Stimulated activated CD4-positive, alpha-beta T cell treated with anti-CD3 and anti-CD28 coated beads, TNF-alpha, amount 100 ng/mL, for 24 hours (primary cell): ENCODE measurements around the gene CHCHD6.

Experiments used
- DNase-seq, 3 experiments: peaks; one replicate each; pipeline ENCODE4 v3.0.0-alpha.2; 2020; ENCODE audit warnings: low read depth in 3 of 3

Gene CHCHD6

DNA sequence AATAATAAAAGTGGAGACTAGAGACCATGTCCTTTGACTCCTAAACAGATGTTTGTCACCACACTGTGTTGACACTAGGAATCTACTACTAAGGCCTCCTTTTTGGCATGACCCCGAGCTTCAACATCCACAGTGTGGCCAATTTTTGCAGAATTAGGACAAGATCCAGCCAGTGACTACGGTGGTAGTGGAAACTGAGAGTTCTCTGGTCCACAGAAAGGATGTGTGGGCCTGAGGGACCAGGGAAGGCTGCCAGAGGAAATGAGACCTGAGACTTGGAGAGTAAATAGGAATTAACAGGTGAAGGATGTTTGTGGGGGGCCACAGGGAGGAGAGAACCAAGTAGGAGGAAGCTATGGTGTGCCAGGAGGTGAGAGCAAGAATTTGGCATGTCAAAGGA lies 122.7 kb downstream of the CHCHD6 start:
- no peak for DNase-seq

DNA sequence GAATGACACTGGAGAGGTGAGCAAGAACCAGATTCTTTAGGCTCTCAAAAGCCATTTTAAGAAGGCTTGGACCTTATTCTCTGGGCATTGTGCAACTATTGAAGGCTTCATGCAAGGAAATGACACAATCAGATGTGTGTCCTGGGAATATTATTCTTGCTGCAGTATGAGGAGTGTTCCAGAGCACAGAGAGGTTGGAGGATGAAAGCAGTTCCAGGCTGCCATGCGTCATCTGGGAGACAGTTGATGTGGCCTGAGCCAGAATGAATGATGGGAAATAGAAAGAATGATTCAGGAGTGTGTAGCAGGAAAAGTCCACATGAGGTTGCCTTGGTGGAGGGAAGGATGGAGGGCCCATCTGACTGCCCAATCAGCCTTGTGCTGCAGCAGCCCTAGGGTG lies 123.1 kb downstream of the CHCHD6 start:
- DNase-seq = no peak

DNA sequence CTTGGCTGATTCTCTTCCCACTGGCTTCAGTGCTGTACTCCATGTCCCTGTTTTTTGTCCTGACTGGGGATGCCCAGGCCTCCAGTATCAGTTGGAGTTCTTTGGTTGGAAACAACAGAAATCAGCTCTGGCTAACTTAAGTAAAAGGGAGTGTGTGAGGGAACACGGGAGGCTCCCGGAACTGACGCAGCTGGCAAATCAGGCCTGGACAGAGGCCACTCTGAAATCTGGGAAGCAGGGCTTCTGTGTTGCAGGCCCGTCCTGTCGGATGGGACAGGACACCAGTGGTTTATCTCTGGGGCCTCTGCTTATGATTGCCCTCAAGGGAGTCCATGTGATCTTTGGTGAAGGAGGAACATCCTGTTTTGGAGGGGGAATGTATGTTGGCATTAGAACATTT lies 124.3 kb downstream of the CHCHD6 start:
- no peak for DNase-seq

DNA sequence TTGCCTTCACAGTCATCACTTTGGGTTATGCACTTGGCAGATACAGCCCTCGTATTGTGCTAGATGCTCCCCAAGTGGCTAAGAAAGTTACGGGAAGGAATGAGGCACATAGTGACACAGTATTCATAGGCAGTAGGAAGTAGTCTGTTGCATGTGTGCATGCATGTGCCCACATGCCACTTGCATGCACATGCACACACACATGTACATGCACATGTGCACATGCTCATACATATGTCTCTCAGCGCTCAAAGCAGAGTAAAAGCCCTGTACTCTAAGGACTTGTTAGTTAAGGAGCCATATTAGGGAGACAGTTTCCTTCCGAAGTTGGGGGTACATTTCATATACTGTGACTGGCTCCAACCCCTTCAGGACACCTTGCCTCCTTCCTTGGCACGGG lies 128.9 kb downstream of the CHCHD6 start:
- DNase-seq = no peak

DNA sequence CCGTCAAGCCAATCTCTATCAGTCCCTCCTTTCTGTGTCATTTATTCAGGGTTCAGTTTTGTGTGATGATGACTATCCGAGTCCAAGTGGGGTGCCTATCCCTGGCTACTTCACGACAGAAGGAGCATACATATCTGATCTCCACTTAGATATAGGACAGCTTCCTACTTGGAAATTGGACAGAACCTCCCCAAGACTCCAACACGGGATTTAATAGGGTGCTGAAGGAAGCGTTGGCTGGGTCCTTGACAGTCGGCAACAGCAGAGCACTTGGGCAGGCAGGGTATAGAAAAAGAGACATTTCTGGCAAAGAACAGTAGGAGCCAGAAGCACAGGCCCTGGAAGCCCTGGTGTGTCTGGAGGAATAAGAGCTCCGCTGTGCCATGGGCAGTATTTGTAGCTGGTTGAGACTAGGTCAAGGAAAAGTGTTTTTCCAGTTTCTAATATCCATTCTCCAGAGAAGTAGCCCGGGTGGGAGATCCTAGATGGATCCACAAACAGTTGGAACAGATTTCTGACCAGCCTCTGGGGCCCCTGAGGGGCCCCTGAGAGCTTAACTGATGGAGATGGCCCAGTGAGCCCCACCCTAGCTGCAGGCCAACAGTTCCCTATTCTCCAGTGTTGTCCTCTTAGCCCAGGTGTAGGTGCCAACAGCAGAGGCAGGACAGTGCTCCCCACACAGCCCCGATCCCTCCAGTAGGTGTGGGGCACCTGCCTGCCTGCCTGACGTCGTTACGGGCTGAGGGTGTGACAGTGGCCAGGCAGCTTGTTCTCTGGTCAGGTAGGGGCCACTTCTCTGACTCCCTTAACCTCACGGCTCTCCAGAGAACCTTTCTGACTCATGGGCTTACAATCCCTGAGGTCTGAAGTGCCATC lies 130.8 kb downstream of the CHCHD6 start:
- DNase-seq = no peak

DNA sequence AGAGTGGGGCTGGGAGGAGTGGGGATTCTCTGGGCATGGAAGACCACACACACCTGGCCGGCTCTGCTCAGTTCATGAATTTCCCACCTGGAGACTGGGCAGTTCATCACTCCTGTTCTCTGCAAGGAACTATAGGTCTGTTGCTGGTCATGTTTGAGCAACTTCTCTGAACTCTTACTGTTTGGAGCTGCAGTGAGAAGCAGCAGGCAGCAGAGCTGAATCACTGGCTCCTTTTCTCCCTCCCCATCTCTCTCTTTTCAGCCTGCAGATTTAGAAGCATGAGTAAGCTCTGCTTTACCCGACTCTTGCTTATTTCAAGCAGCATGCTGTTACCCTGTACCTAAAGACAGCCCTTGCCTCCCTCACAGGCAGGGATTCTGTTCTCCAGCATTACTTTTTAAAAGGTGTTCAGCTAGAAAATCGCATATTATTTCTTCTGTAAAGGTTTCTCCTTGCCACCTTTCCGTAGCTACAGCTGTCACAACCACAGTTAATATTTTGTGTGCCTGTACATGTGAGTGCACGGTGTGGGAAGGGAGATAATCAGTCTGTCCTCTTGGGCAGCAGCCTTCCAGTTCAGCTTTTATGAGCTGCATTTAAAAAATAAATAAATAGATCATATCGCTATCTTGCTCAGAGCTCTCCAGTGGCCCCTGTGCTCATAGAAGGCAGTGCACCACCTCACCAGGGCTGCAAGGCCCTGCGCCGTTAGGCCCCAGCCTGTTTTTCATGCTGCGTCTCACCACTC lies 131.6 kb downstream of the CHCHD6 start:
- no peak for DNase-seq

DNA sequence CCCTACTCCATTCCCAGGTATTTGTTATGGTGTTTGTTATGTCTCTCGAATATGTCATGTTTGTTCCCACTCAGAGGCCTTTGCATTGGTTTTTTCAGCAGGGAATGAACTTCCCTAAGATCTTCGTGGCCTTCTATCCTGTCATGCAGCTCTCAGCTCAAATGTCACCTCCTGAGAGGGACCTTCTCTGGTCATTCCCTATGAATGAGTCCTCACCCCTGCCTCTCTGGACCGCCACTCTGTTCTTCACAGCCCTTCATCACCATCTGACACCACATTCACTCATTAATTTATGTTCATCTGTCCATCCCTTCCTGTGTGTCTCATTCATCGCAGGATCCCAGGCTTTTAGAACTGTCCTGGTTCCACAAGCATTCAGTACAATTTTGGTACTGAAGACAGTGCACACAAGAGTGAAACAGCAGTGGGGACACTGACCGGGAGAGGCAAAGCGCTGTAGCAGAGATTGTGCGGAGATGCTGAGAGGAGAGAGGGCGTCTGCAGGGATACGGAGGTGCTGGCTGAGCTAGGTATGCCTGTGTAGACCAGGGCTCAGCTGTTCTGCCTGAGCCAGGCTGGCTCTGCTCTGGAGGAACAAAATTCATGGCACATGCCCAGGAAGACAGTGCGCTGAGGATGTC lies 132.3 kb downstream of the CHCHD6 start:
- no peak for DNase-seq

DNA sequence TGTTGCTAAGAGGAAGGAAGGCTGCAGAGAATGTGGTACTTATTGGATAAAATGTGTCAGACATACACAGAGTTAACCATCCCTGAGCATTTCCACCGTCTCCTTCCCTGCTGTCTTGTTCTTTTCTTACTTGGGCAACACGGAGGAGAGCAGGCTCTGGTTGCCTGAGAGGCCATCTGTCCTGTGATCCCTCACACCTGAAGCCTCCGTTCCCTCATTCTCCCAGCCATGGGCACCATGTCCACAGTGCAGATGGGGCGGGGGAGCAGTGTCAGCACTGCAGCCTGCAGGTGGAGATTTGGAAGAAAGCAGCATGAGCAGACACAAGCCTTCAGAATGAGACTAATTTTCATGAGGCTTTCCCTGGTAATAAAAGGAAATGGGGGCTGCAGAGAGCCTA lies 133.7 kb downstream of the CHCHD6 start:
- no peak for DNase-seq

DNA sequence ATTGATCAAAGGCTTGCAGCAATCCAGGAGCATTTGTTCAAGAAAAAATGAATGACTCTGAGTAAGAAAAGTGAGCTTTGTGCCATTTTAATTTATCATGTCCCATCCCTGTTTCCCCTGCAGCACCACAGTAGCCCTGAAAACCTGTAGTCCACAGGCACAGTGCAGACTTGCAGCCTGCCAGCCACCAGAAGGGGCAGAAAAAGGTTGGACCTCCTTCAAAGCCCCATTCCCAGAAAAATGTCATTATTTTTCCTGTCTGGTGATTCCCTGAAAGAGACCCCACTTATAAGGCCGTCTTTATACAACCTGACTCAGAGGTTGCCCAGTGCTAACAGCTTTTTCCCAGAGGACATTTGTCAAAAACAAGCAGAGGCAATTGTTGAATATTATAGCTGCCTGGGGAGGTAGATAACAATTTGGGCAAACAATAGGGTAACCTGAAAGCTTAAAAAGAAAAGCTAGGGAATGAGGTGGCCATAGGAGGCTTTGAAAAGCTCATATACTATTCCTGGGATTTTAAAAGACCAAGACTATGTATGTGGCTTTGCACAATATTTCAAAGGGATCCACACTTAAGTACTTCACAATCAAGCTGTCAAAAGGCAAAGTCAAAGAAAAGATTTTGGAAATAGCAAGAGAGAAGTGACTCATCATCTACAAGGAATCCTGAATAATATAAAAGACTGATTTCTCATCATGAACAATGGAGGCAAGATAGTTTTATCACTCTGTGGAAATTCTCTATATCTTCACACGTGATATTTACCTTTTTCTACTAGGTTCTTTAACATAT lies 142.1 kb downstream of the CHCHD6 start:
- no peak for DNase-seq

DNA sequence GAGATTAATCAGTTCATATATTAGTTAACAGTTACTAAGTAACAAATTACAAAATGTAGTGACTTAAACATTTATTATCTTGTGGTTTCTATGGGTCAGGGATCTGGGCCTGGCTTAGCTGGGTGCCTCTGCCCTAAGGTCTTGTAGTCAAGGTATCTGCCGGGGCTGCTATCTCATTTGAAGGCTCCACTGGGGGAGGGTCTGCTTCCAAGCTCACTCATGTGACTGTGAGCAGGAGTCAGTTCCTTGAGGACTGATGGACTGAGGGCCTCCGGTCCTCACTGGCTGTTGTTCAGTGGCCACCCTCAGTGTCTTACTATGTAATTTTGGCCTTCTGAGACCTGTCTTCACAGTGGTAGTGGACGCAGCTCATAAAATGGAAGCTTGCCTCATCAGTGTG lies 143.0 kb downstream of the CHCHD6 start:
- DNase-seq = no peak

DNA sequence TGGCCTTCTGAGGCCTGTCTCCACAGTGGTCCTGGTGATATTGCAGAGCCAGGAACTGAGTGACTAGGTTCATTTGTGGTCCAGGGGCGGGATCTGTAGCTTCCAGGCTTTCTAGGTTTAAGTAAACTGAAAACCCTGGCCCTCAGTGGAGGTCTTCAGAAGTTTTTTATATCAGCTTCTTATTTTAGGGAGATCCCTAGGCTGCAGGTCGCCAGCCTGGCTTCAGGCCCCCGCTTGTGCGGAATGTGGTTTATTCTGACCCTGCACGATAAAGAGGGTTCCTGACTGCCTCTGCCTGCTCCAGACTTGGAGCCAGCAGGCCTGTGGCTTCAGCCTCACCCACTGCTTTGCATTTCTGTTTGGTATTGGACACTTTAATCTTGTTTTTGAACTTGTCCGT lies 145.0 kb downstream of the CHCHD6 start:
- DNase-seq = no peak

DNA sequence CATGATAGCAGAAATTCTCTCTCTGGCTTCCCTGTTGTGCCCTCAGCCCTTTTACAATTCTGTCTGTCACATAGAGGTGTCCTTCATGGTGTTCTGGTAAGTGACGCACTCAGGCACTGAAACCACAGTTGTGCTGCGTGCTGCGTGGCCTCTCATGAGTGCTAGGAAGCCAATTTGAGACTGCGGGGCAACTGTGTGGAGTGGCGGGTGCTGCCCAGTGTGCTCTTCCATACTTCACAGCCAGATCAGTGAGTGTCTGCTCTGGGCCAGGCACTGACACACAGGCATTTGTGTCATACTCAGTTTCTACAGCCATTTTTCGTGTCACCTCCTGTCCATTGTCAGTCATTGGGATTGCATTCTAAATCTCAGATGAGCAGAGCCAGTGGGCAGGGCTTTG lies 145.7 kb downstream of the CHCHD6 start:
- no peak for DNase-seq

DNA sequence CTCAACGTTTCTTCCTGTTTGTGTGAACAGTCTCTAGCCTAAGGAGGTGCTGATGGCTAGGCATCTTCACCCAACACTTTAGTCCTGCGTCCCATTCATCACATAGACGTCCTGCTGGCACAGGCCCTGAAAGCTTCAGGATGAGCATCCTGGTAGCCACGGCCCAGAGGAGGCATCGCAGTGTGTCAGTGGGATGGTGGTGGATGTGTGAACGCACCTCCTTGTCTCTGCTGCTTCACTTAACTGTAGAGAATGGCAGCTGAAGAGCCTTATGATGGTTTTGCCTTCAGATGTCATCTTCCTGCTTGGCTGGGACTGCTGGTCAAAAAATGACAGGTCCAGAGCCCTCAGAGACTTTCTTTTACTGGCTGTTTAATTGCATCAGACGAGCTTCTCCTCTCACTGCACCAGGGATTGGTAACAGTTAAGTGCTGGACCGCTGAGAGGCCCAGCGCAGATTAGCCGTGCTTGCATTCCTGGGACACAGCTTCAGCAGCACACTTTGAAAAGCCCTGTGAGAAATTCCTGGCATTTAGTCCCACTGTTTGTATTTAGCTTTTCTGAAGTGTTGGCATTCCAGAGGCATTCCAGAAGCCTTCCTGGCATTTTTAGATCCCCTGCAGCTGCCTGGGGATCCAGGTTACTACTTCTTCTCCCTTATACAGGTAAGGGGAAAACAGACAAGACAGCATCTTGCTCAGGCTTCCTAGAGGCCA lies 146.5 kb downstream of the CHCHD6 start:
- DNase-seq = no peak

DNA sequence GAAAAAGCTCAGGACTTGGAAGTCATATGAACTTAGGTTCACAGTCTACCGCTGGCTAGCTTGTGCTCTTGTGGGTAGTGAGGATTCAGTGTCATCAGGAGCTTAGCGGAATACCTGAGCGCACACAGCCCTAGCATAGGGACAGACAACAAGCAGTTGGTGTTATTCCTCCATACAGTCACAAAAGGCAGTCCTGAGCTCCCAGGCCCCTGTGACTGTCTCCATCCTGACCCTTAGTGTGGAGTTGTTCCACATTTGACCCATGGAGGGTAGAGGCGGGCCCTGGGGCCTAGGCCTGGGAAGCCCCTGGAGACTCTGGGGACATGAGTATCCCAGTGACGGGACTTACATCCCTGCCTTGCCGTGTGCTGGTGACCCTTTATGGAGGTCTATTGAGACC lies 147.3 kb downstream of the CHCHD6 start:
- DNase-seq = no peak

DNA sequence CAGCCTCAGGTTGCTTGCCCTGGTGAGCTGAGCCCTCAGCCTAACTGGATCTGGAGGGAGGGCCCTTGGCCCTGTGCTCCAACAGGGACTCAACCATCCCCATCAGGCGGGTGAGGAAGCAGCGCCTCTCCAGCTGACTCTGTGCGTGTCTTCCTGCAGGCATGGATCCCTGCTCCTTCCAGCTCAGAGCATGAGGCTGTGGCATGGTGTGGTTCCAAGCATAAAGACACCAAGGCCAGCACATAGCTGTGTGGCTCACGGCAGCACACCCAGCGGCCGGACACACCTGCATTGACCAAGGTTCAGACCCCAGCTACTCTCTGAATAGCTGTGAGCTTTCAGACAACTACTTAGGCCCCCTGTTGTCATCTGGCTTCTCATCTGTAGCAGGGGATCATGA lies 147.9 kb downstream of the CHCHD6 start:
- DNase-seq = no peak

DNA sequence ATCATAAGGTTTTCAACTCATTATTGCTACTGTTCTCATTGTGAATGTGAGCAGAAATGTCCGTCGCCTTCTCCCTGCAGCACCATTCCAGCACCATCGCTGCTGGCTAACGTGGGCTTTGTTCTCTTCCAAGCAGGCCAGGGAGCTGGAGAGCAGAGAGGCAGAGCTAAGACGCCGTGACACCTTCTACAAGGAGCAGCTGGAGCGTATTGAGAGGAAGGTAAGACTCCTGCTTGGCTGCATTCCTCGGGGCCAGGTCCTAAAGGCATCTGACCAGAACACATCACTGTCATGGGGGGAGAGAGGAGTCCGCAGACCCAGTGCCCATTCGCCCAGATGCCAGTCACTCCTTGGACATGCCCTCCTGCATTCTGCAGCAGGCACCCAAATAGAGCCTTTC lies 148.5 kb downstream of the CHCHD6 start:
- no peak for DNase-seq

DNA sequence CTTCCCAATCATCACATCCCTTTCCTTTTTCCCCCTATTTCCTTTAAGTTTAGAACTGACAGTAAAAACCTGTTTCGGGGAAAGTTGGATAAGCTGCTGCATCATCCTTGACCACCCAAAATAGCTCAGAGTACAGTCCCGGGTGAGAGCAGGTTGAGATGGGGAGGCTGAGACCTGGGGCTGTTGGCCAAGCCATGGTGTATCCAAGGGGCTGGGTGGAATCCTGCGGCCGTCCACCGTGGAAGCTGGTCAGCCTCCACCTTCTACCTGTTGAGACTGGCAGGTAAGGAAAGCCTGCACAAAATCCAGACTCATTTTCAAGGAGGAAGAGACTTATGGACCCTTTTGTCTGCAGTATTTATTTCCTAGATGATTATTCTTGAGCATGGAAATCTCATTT lies 150.6 kb downstream of the CHCHD6 start:
- no peak for DNase-seq

DNA sequence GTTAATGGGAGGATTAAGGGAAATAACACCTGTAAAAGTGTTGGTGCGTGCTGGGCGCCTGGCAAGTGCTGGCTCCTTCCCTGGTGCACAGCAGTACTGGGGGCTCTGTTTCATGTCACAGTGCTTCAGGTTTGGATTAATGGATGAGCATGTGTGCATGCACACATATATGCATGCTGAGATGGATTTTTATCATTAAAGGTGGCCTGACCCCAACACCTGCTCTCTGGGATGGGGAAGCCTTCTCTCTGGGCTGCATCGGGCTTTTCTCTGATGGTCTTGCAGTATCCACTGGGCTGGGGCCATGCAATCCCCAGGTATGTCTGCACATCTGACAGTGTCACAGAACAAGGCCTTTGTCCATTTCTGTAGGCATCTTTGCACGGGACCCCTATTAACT lies 151.3 kb downstream of the CHCHD6 start:
- DNase-seq = no peak

DNA sequence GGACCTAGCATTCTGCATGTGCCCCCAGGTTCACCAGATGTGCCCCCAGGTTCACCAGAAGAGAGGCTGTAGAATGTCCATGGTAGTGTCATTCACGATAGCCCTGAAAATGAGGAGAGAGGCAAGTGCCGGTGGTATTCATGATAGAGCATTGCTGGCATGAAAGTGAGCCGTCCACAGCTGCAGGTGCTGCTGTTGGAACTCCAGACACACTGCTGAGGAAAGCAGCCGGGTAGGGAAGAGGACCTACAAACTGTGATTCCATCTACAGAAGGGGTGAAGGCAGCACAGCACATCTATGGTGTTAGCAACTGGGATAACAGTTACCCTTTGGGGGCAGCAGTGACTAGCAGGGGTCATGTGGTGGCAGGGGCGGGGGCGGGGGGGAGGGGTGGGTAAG lies 153.9 kb downstream of the CHCHD6 start:
- DNase-seq = no peak

DNA sequence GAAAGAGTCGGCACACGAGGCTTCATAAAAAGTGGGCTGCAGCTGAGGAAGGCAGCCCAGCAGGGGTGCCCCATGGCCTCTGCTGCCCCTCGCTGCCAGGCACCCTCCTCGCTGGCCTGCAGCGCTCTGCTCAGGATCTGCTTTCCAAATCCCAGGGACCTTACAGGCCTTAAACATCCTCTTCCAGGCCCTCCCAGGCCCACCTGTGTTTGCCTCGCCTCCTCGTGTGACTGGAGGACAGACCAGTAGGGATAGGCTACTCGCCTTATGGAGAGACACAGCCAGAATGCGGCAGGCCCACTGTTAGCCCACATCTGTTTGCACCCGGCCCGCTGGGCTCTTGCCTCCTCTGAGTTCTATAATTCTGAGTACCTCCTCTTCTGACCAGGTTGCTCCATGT lies 154.4 kb downstream of the CHCHD6 start:
- no peak for DNase-seq

DNA sequence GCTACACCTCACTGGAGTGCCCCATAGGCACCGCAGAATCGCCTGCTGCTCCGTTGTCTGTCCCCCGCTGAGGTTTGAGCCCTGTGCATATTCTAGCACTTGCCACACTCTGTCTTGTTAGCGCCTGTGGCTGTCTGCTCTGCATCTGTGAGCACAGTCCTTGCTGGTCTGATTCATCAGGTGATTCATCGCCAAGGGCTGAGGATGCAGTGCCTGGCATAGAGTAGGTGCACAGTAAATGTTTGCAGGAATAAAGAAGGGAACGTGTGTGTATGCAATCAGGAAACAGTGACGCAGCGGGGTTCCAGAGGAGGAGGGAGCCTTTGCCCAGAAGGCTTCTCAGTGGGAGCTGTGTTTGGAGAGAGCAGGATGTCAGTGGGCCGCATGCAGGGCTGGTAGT lies 154.8 kb downstream of the CHCHD6 start:
- no peak for DNase-seq
